ENCODE data around the gene DENND1A. TPM values are rescaled to one million over a fixed set of nuclear protein-coding genes. Genes with fewer than 3 reads are reported as not detected.

DENND1A gene
- total and polyA plus RNA-seq, 2 of the 13 experiments (the other 11 are each of a cell fraction or from before 2014, with no cell fraction given), result 14.8 to 30.1 TPM

DNA sequence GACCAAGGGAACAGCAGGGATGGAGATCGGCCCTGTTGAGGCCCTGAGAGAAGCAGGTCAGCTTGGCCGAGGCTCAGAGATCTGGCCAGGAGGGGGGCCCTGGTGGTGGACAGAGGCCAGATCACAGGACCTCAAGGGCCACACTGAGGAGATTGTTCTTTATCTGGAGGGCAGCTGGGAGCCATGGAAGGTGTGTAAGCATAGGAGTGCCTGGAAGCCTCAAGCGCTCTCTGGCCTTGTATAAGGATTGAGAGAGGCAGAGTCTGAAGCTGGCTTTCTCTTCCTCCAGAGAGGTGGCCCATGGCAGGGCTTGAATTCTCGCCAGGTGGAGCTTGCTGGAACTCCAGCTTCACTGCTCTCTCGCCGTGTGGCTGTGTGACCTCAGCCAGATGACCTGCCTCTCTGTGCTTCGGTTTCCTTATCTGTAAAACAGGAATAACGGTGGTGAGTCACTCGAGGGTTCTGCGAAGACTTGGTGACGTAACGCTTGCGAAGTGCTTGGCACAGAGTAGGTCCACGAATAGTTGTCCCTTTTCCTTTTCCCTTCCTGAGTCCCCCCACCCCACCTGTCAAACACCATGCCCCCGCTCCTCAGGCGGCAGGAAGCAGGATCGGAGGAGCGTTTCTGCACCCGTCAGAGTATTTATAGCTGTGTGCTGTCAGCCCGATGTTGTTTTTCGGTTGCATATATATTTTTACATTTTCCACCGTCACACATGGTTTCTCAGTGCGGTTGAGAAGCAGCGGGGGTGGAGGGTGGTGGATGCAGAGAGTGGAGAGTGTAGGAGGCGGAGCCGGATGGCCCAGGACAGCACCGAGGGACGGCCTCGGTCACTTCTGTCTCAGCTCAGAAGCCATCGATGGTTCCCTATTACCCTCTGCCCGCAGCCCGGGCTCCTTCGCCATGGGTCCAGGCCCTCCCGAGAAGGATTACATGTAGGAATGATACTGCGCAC, 590.9 kb downstream of the DENND1A start:
- peak; percentile 33 for ATAC-seq
- TF ChIP-seq ZNF720 (CRISPR knock-in tag; IDR thresholded peaks at IDR 0.05) (no peak), ZNF263 (CRISPR knock-in tag; IDR thresholded peaks at IDR 0.05) (no peak), SRSF4 (IDR thresholded peaks at IDR 0.05; ENCODE audit: low read depth, low read length, poor library complexity, severe bottlenecking) (no peak), ZNF10 (CRISPR knock-in tag; IDR thresholded peaks at IDR 0.05; ENCODE audit: borderline replicate concordance, low read depth) (no peak), ZSCAN22 (CRISPR knock-in tag; IDR thresholded peaks at IDR 0.05) (no peak), DNMT1 (CRISPR knock-in tag; IDR thresholded peaks at IDR 0.05) (no peak), ZMYM3 (CRISPR knock-in tag; IDR thresholded peaks at IDR 0.05) (peak; percentile 50; the same call in 1 of the 2 replicates), BRD4 (CRISPR knock-in tag; IDR thresholded peaks at IDR 0.05) (no peak), CCAR2 (optimal IDR thresholded peaks at IDR 0.05; ENCODE audit: low read depth, low read length) (no peak), CEBPB (IDR thresholded peaks at IDR 0.05; ENCODE audit: borderline replicate concordance, low read depth, low read length) (no peak), NCOA2 (CRISPR knock-in tag; IDR thresholded peaks at IDR 0.05) (no peak), PCBP1 (IDR thresholded peaks at IDR 0.05; ENCODE audit: borderline replicate concordance, low read depth, low read length) (no peak), ZMAT3 (CRISPR knock-in tag; conservative IDR thresholded peaks at IDR 0.05) (no peak), ZNF180 (CRISPR knock-in tag; IDR thresholded peaks at IDR 0.05; ENCODE audit: borderline replicate concordance, low read depth) (no peak), ZNF768 (CRISPR knock-in tag; IDR thresholded peaks at IDR 0.05) (peak; percentile 99), ZKSCAN1 (IDR thresholded peaks at IDR 0.05; ENCODE audit: low read length) (0 out of 2 replicates have a peak, but pooled peaks have one; percentile 29), NFKBIZ (CRISPR knock-in tag; IDR thresholded peaks at IDR 0.05) (no peak), CREB1 (IDR thresholded peaks at IDR 0.05) (peak; percentile 76), CREB1 (CRISPR knock-in tag; IDR thresholded peaks at IDR 0.05) (no peak)
- TF ChIP-seq, protein P1, sequence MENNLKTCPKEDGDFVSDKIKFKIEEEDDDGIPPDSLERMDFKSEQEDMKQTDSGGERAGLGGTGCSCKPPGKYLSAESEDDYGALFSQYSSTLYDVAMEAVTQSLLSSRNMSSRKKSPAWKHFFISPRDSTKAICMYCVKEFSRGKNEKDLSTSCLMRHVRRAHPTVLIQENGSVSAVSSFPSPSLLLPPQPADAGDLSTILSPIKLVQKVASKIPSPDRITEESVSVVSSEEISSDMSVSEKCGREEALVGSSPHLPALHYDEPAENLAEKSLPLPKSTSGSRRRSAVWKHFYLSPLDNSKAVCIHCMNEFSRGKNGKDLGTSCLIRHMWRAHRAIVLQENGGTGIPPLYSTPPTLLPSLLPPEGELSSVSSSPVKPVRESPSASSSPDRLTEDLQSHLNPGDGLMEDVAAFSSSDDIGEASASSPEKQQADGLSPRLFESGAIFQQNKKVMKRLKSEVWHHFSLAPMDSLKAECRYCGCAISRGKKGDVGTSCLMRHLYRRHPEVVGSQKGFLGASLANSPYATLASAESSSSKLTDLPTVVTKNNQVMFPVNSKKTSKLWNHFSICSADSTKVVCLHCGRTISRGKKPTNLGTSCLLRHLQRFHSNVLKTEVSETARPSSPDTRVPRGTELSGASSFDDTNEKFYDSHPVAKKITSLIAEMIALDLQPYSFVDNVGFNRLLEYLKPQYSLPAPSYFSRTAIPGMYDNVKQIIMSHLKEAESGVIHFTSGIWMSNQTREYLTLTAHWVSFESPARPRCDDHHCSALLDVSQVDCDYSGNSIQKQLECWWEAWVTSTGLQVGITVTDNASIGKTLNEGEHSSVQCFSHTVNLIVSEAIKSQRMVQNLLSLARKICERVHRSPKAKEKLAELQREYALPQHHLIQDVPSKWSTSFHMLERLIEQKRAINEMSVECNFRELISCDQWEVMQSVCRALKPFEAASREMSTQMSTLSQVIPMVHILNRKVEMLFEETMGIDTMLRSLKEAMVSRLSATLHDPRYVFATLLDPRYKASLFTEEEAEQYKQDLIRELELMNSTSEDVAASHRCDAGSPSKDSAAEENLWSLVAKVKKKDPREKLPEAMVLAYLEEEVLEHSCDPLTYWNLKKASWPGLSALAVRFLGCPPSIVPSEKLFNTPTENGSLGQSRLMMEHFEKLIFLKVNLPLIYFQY (CRISPR knock-in tag; IDR thresholded peaks at IDR 0.05; ENCODE audit: borderline replicate concordance), result no peak
- TF ChIP-seq, protein P2, sequence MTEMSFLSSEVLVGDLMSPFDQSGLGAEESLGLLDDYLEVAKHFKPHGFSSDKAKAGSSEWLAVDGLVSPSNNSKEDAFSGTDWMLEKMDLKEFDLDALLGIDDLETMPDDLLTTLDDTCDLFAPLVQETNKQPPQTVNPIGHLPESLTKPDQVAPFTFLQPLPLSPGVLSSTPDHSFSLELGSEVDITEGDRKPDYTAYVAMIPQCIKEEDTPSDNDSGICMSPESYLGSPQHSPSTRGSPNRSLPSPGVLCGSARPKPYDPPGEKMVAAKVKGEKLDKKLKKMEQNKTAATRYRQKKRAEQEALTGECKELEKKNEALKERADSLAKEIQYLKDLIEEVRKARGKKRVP (CRISPR knock-in tag; IDR thresholded peaks at IDR 0.05), result no peak

More for the DNA sequence above, 590.9 kb downstream of the DENND1A start:
- peak overlapping the region in 1 of 3 experiments; percentile 41; a peak in 1 of 6 replicates for H3K4me3 ChIP-seq (replicated peaks in 1 of 3; ENCODE audit: insufficient read depth in 1 of 3, low read depth in 2 of 3, low read length in 3 of 3)
- H3K4me2 ChIP-seq (ENCODE audit: low read depth, low read length), result peak overlapping the region; percentile 54
- H4K20me1 ChIP-seq (ENCODE audit: insufficient read depth, low read length), result no peaks in the 10 kb centered on the region
- no peaks in the 10 kb centered on the region for H3K36me3 ChIP-seq (replicated peaks in 1 of 2; ENCODE audit: control insufficient read depth in 1 of 2, insufficient read depth in 2 of 2, low read length in 2 of 2)
- no peak overlapping the region for H2AFZ ChIP-seq (ENCODE audit: low read length)
- no peak overlapping the region for H3K27ac ChIP-seq (ENCODE audit: extremely low read length, insufficient read depth, low read length)
- DNase-seq (ENCODE audit: low spot score), result no peak
- POLR2A ChIA-PET, result no interaction called here
- H3K4me1 ChIP-seq (ENCODE audit: insufficient read depth, low read length), result peaks cover 54% of the 10 kb centered on the region
- in situ Hi-C loops (cut with HindIII; ENCODE audit: extremely low pct_ligation_motif_present, low pct_unique_long_range_greater_than_20kb), result no loop called here
- peaks cover 0 to 42% of the 10 kb centered on the region in 2 experiments; a peak in 3 of 5 replicates for H3K27me3 ChIP-seq (ENCODE audit: control insufficient read depth in 1 of 2, insufficient read depth in 2 of 2, low read length in 2 of 2)
- 38% methylated on average over 29 of the region's 35 CpGs for WGBS (ENCODE audit: low lambda C conversion rate)
- FAIRE-seq, result no peak
- CTCF ChIA-PET (ENCODE audit: low intra/inter-chr PET ratio, low total read pairs), result no interaction called here
- no peak overlapping the region for H3K9ac ChIP-seq (ENCODE audit: insufficient read depth, low read depth, low read length)
- BruUV-seq (replicated peaks), result no TSS peak
- intact Hi-C loops (cut with micrococcal nuclease; ENCODE audit: unreplicated experiment), result no loop called here
- H3K9me3 ChIP-seq (ENCODE audit: low read length), result no peaks in the 10 kb centered on the region
- no peaks in the 10 kb centered on the region for H3K79me2 ChIP-seq (ENCODE audit: insufficient read depth, low read length)
